ENCODE measurements around the gene GSDME.

- TF ChIP-seq RAD21 (IDR thresholded peaks at IDR 0.05; ENCODE audit: low read depth) (no peak), YY1 (IDR thresholded peaks at IDR 0.05; ENCODE audit: low read depth) (no peak), CREB1 (IDR thresholded peaks at IDR 0.05; ENCODE audit: low read depth) (no peak), CEBPB (IDR thresholded peaks at IDR 0.05) (no peak), TCF12 (IDR thresholded peaks at IDR 0.05; ENCODE audit: low read depth) (no peak), EP300 (IDR thresholded peaks at IDR 0.05; ENCODE audit: borderline replicate concordance) (no peak), ZBTB7A (IDR thresholded peaks at IDR 0.05; ENCODE audit: low read depth) (no peak), TEAD4 (IDR thresholded peaks at IDR 0.05) (no peak)
- TF ChIP-seq, protein P1, sequence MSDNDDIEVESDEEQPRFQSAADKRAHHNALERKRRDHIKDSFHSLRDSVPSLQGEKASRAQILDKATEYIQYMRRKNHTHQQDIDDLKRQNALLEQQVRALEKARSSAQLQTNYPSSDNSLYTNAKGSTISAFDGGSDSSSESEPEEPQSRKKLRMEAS (IDR thresholded peaks at IDR 0.05), result no peak
- TF ChIP-seq, protein P2, sequence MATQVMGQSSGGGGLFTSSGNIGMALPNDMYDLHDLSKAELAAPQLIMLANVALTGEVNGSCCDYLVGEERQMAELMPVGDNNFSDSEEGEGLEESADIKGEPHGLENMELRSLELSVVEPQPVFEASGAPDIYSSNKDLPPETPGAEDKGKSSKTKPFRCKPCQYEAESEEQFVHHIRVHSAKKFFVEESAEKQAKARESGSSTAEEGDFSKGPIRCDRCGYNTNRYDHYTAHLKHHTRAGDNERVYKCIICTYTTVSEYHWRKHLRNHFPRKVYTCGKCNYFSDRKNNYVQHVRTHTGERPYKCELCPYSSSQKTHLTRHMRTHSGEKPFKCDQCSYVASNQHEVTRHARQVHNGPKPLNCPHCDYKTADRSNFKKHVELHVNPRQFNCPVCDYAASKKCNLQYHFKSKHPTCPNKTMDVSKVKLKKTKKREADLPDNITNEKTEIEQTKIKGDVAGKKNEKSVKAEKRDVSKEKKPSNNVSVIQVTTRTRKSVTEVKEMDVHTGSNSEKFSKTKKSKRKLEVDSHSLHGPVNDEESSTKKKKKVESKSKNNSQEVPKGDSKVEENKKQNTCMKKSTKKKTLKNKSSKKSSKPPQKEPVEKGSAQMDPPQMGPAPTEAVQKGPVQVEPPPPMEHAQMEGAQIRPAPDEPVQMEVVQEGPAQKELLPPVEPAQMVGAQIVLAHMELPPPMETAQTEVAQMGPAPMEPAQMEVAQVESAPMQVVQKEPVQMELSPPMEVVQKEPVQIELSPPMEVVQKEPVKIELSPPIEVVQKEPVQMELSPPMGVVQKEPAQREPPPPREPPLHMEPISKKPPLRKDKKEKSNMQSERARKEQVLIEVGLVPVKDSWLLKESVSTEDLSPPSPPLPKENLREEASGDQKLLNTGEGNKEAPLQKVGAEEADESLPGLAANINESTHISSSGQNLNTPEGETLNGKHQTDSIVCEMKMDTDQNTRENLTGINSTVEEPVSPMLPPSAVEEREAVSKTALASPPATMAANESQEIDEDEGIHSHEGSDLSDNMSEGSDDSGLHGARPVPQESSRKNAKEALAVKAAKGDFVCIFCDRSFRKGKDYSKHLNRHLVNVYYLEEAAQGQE (IDR thresholded peaks at IDR 0.05; ENCODE audit: low read depth), result no peak
Measured at GRCh38 chr7:24760968-24761367, 3.7 kb upstream of the GSDME start.

All from Ishikawa (cell line).